GM12891 (cell line): ENCODE results near the gene CRYM.

Experiments used
- PAX5 ChIP-seq: IDR thresholded peaks from 2 replicates; pipeline ENCODE4 v1.6.1; 2011; ENCODE audit warnings: low read length, moderate library complexity, mild to moderate bottlenecking; ENCODE audit not compliant: insufficient read depth, severe bottlenecking
- POLR2A ChIP-seq: IDR thresholded peaks from 2 replicates; pipeline ENCODE4 v1.6.1; 2011; ENCODE audit warnings: low read depth, low read length, control low read depth
- POLR2AphosphoS5 ChIP-seq: IDR thresholded peaks from 2 replicates; pipeline ENCODE4 v1.6.1; 2011; ENCODE audit warnings: low read depth, low read length, control low read depth
- POU2F2 ChIP-seq: IDR thresholded peaks from 2 replicates; pipeline ENCODE4 v1.6.1; 2011; ENCODE audit warnings: low read depth, mild to moderate bottlenecking, control low read depth, low read length, moderate library complexity
- SPI1 ChIP-seq: IDR thresholded peaks from 2 replicates; pipeline ENCODE4 v1.6.1; 2011; ENCODE audit warnings: low read depth, low read length, control low read depth
- TAF1 ChIP-seq: IDR thresholded peaks from 2 replicates; pipeline ENCODE4 v1.6.1; 2011; ENCODE audit warnings: low read depth, low read length, control low read depth

DNA sequence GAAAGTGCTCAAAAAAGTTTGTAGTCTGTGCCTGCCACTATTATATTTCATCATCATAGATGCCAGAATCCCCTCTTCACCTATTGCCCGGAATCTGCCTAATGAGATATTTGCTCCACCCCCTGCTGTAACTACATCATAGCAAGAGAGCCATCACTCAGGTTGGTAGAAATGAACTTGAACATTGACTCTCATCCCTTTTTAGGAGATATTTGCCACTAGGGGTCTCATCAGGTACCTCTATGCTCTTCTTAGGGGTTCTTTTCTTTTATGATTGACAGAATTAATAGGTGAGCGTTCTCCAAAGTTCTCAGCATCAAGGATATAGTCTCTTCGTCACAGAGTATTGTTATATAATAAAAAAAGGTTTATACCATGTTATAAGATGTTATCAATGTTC, 24.6 kb downstream of the CRYM start:
- TF ChIP-seq POLR2A = no peak
- no peak for TF ChIP-seq POLR2AphosphoS5
- no peak for TF ChIP-seq TAF1
- TF ChIP-seq POU2F2 = no peak
- no peak for TF ChIP-seq PAX5
- no peak for TF ChIP-seq SPI1
